CD4-positive, alpha-beta memory T cell (primary cell): ENCODE measurements around the gene STK24. TPM values are rescaled to one million over a fixed set of nuclear protein-coding genes. Genes with fewer than 3 reads are reported as not detected.

ENCODE experiments used
- CTCF ChIA-PET: fragments of 350-600 bp; sonication (Branson Sonifier 250); formaldehyde crosslinking; loops from one replicate; lab custom pipeline; 2021; ENCODE audit warnings: inconsistent platforms; ENCODE audit not compliant: partially characterized antibody; lab: Charles Lee
- POLR2A ChIA-PET: fragments of 350-600 bp; sonication (Branson Sonifier 250); formaldehyde crosslinking; loops from one replicate; lab custom pipeline; 2021; ENCODE audit not compliant: partially characterized antibody; lab: Charles Lee
- DNase-seq, 5 donors: peaks; one replicate each; pipeline versions ENCODE4 v3.0.0 to v3.0.0-alpha.2; 2020 to 2022; ENCODE audit warnings: mixed read lengths in 1 of 5
- H3K27ac ChIP-seq: one replicate; pipeline ENCODE4 v1.7.0; 2013; ENCODE audit warnings: low read depth, low read length
- H3K27me3 ChIP-seq: 2 replicates; pipeline ENCODE4 v1.7.0; 2013; ENCODE audit warnings: mild to moderate bottlenecking, low read length, moderate library complexity; ENCODE audit not compliant: insufficient read depth
- H3K36me3 ChIP-seq: 2 replicates; pipeline ENCODE4 v1.7.0; 2013; ENCODE audit warnings: mild to moderate bottlenecking, low read length, moderate library complexity; ENCODE audit not compliant: insufficient read depth
- H3K4me1 ChIP-seq: 2 replicates; pipeline ENCODE4 v1.7.0; 2013; ENCODE audit warnings: mild to moderate bottlenecking, low read length, moderate library complexity; ENCODE audit not compliant: insufficient read depth
- H3K4me3 ChIP-seq, 2 donors: one replicate each; pipeline ENCODE4 v1.7.0; 2013; ENCODE audit warnings: low read length in 2 of 2, mild to moderate bottlenecking in 1 of 2
- H3K9me3 ChIP-seq, 2 donors: one replicate each; pipeline ENCODE4 v1.7.0; 2013; ENCODE audit warnings: low read length in 2 of 2, control low read depth in 1 of 2; ENCODE audit not compliant: control insufficient read depth in 1 of 2
- H3K27ac Mint-ChIP-seq, 7 donors: one replicate each; pipeline ENCODE4 v1.8.0; 2020 to 2021; ENCODE audit warnings: mixed read lengths in 7 of 7, mild to moderate bottlenecking in 6 of 7, inconsistent platforms in 3 of 7, moderate library complexity in 3 of 7
- H3K27me3 Mint-ChIP-seq, 2 donors: one replicate each; pipeline ENCODE4 v1.8.0; 2020 to 2021; ENCODE audit warnings: mixed read lengths in 2 of 2
- H3K36me3 Mint-ChIP-seq, 2 donors: one replicate each; pipeline ENCODE4 v1.8.0; 2020 to 2021; ENCODE audit warnings: mixed read lengths in 2 of 2, inconsistent platforms in 1 of 2, mild to moderate bottlenecking in 1 of 2
- H3K4me1 Mint-ChIP-seq, 4 donors: one replicate each; pipeline ENCODE4 v1.8.0; 2020 to 2021; ENCODE audit warnings: mixed read lengths in 4 of 4, mild to moderate bottlenecking in 1 of 4
- H3K4me3 Mint-ChIP-seq, 8 donors: one replicate each; pipeline ENCODE4 v1.8.0; 2020 to 2021; ENCODE audit warnings: mixed read lengths in 8 of 8, mild to moderate bottlenecking in 7 of 8, moderate library complexity in 6 of 8, inconsistent platforms in 3 of 8
- H3K9me3 Mint-ChIP-seq, 8 donors: one replicate each; pipeline ENCODE4 v1.8.0; 2020 to 2021; ENCODE audit warnings: mixed read lengths in 8 of 8, mild to moderate bottlenecking in 5 of 8, inconsistent platforms in 3 of 8, moderate library complexity in 1 of 8
- intact Hi-C: fragments of 100-400 bp; cut with micrococcal nuclease; formaldehyde crosslinking; loops from one replicate; pipeline ENCODE4 v1.15.1; 2023
- polyA plus RNA-seq, 2 donors: library from polyadenylated mRNA; unstranded; fragments of 300-500 nt; fragmentation: Illumina TruSeq; gene quantifications; one replicate each; pipeline ENCODE4 v1.2.3, GENCODE V29; 2021
- total RNA-seq, 2 experiments: library from RNA; stranded (reverse); gene quantifications; one replicate each; pipeline ENCODE4 v1.2.3, GENCODE V29; 2021

STK24 gene
- total and polyA plus RNA-seq, 4 experiments from 2014 or later = 24.2 to 147 (median 118) TPM

- Histone ChIP-seq H3K4me1 (peaks cover 88% of the 10 kb centered on the region), H3K9me3 (no peaks in the 10 kb centered on the region), H3K27me3 (no peaks in the 10 kb centered on the region), H3K27ac (no peak overlapping the region), H3K4me3 (no peak overlapping the region), H3K36me3 (peaks cover 19% of the 10 kb centered on the region)
- Mint-ChIP-seq H3K27me3 (no peaks in the 10 kb centered on the region), H3K9me3 (no peaks in the 10 kb centered on the region), H3K27ac (peak overlapping the region in 6 of 7 donors; percentile 3 to 64 (median 44)), H3K36me3 (peaks cover 26 to 41% of the 10 kb centered on the region in 2 donors), H3K4me3 (peak overlapping the region in 2 of 8 donors; percentile 17 to 32), H3K4me1 (peaks cover 70 to 98% (median 87%) of the 10 kb centered on the region in 4 donors)
- intact Hi-C loops = no loop called here
- POLR2A ChIA-PET = interaction anchor here (1.5 kb wide), 1 partner anchor 27 kb away, joined by 3 read pairs; no protein-coding TSS in a partner anchor
- CTCF ChIA-PET = interaction anchor here (1.1 to 2.2 kb wide), 3 partner anchors 10 to 101 kb away, joined by 3 to 6 read pairs (median 5); no protein-coding TSS in a partner anchor
- no peak for DNase-seq
Measured at GRCh38 chr13:98546402-98546801, 30.5 kb downstream of the STK24 start.

DNA sequence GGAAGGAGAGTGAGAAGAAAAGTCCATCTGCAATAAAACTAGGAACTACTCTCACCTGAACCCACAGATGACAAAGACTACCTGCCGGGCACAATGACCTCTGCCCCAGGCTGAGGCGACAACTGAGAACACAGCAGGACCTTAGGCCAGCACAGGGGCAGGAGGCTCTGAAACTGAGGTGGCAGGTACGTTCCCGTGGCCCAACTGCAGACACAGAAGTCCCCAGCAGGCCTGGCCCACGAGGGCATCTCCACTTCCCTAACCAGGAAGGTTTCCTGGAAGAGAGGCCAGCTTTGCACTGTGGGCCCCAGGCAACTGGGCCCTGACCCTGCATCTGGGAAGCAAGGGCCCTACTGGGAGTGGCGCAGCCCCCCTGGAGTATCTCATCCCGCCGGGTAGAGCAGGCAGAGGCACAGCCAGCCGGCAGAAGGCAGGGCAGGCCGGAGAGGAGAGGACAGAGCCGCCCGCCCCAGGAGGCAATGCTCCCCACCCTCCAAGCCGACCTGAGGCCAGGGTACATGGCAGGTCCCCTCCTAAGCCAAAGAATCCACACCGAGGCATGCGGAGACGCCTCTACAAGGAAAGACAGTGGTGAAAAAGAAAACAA is 32.7 kb downstream of the STK24 start:
- CTCF ChIA-PET = interaction anchor here (0.9 to 2.1 kb wide), 3 partner anchors 22 to 99 kb away, joined by 3 to 5 read pairs (median 4); no protein-coding TSS in a partner anchor
- Mint-ChIP-seq H3K9me3 (no peaks in the 10 kb centered on the region), H3K27me3 (no peaks in the 10 kb centered on the region), H3K4me3 (peak overlapping the region; percentile 68 to 86 (median 81)), H3K36me3 (peaks cover 13 to 29% of the 10 kb centered on the region in 2 donors), H3K4me1 (peaks cover 74 to 98% (median 89%) of the 10 kb centered on the region in 4 donors), H3K27ac (peak overlapping the region; percentile 75 to 93 (median 84))
- Histone ChIP-seq H3K4me3 (no peak overlapping the region), H3K9me3 (no peaks in the 10 kb centered on the region), H3K36me3 (peaks cover 4% of the 10 kb centered on the region), H3K27me3 (no peaks in the 10 kb centered on the region), H3K27ac (no peak overlapping the region), H3K4me1 (peaks cover 93% of the 10 kb centered on the region)
- no peak for DNase-seq
- intact Hi-C loops = no loop called here
- POLR2A ChIA-PET = interaction anchor here (0.8 to 3.0 kb wide), 5 partner anchors 13 to 59 kb away, joined by 3 to 13 read pairs (median 6); no protein-coding TSS in a partner anchor

- Mint-ChIP-seq H3K36me3 (peaks cover 13 to 30% of the 10 kb centered on the region in 2 donors), H3K9me3 (no peaks in the 10 kb centered on the region), H3K27ac (peak overlapping the region; percentile 59 to 93 (median 84)), H3K27me3 (no peaks in the 10 kb centered on the region), H3K4me1 (peaks cover 75 to 98% (median 88%) of the 10 kb centered on the region in 4 donors), H3K4me3 (peak overlapping the region; percentile 68 to 86 (median 81))
- ChIA-PET CTCF (interaction anchor here (0.9 to 1.1 kb wide), 2 partner anchors 22 to 97 kb away, joined by 3 to 4 read pairs; no protein-coding TSS in a partner anchor), POLR2A (interaction anchor here (0.8 to 3.0 kb wide), 8 partner anchors 14 to 59 kb away, joined by 3 to 13 read pairs (median 4); no protein-coding TSS in a partner anchor)
- H3K27ac ChIP-seq = peak overlapping the region; percentile 36
- no peaks in the 10 kb centered on the region for H3K27me3 ChIP-seq
- intact Hi-C loops = no loop called here
- no peaks in the 10 kb centered on the region for H3K36me3 ChIP-seq
- DNase-seq = peak in 1 of 5 donors; percentile 58
- H3K4me1 ChIP-seq = peaks cover 94% of the 10 kb centered on the region
- H3K9me3 ChIP-seq = no peaks in the 10 kb centered on the region
- H3K4me3 ChIP-seq = peak overlapping the region in 1 of 2 donors; percentile 17
Measured at GRCh38 chr13:98543378-98544103, 33.4 kb downstream of the STK24 start.

- Histone ChIP-seq H3K4me3 (peak overlapping the region in 1 of 2 donors; percentile 17), H3K4me1 (peaks cover 95% of the 10 kb centered on the region), H3K27me3 (no peaks in the 10 kb centered on the region), H3K27ac (peak overlapping the region; percentile 36), H3K9me3 (no peaks in the 10 kb centered on the region), H3K36me3 (no peaks in the 10 kb centered on the region)
- H3K4me1 Mint-ChIP-seq = peaks cover 76 to 98% (median 88%) of the 10 kb centered on the region in 4 donors
- peak overlapping the region; percentile 59 to 93 (median 87) for H3K27ac Mint-ChIP-seq
- CTCF ChIA-PET = interaction anchor here (1.1 kb wide), 1 partner anchor 96 kb away, joined by 3 read pairs; no protein-coding TSS in a partner anchor
- H3K27me3 Mint-ChIP-seq = no peaks in the 10 kb centered on the region
- intact Hi-C loops = no loop called here
- H3K36me3 Mint-ChIP-seq = peaks cover 13 to 29% of the 10 kb centered on the region in 2 donors
- POLR2A ChIA-PET = interaction anchor here (1.1 to 3.0 kb wide), 7 partner anchors 15 to 58 kb away, joined by 3 to 13 read pairs (median 4); no protein-coding TSS in a partner anchor
- peak overlapping the region; percentile 68 to 86 (median 81) for H3K4me3 Mint-ChIP-seq
- no peaks in the 10 kb centered on the region for H3K9me3 Mint-ChIP-seq
- DNase-seq = peak in 2 of 5 donors; percentile 26 to 30
Measured at GRCh38 chr13:98542568-98543377, 34.1 kb downstream of the STK24 start.

DNA sequence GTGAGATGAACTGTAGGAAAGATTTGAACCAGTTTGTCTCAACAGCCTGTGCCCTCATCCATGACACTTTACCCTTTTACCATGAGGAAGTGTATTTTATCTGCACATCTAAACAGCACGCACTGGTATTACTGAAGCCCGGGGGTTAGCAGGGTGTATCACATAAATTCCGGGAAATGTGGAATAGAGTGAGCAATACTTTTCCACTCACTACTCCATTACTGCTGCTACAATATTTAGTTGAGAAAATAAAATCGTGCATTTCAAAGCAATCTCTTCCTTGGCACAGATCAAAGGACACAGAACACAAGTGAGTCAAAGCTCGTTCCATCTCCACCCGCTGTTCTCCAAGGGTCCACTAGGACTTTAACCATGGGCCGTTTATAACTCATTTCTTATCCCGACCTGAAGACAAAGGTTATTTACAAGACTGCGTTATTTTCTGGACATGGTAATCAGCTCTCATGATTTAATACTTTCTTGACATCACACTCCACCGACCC is 35.2 kb downstream of the STK24 start:
- H3K9me3 Mint-ChIP-seq = no peaks in the 10 kb centered on the region
- H3K4me1 Mint-ChIP-seq = peaks cover 77 to 100% (median 93%) of the 10 kb centered on the region in 4 donors
- H3K36me3 Mint-ChIP-seq = peaks cover 11 to 30% of the 10 kb centered on the region in 2 donors
- Histone ChIP-seq H3K4me3 (no peak overlapping the region), H3K9me3 (no peaks in the 10 kb centered on the region), H3K36me3 (no peaks in the 10 kb centered on the region), H3K4me1 (peaks cover 100% of the 10 kb centered on the region), H3K27me3 (no peaks in the 10 kb centered on the region), H3K27ac (no peak overlapping the region)
- no peaks in the 10 kb centered on the region for H3K27me3 Mint-ChIP-seq
- ChIA-PET POLR2A (interaction anchor here (1.4 to 3.0 kb wide), 3 partner anchors 16 to 38 kb away, joined by 3 to 13 read pairs (median 4); no protein-coding TSS in a partner anchor), CTCF (interaction anchor here (1.2 to 1.4 kb wide), 3 partner anchors 9 to 56 kb away, joined by 3 read pairs; no protein-coding TSS in a partner anchor)
- intact Hi-C loops = loop anchor here (2.0 kb wide), 1 partner anchor 23 kb away; no protein-coding TSS in a partner anchor
- no peak for DNase-seq
- peak overlapping the region in 5 of 7 donors; percentile 63 to 87 (median 78) for H3K27ac Mint-ChIP-seq
- H3K4me3 Mint-ChIP-seq = peak overlapping the region in 6 of 8 donors; percentile 68 to 86 (median 82)

DNA sequence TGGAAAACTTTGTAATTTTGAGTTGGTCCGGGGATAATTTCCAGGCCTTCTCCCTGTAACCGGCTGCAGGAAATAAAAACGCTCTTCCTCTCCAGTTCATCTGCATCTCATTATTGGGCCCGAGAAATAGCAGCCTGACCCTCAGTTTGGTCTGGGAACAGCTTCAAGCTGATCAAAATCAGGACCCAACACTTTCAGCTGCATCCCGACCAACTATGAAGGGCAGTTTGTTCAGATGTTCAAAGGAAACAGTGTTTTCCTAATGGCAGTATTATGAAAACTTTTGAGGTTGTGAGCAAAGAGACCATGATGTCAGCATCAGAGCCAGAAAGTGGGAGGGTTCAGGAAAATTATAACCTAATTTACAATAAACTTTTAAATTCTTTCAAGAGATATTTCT is 35.7 kb downstream of the STK24 start:
- Mint-ChIP-seq H3K4me1 (peaks cover 76 to 100% (median 93%) of the 10 kb centered on the region in 4 donors), H3K27me3 (no peaks in the 10 kb centered on the region), H3K27ac (peak overlapping the region; percentile 8 to 82 (median 71)), H3K36me3 (peaks cover 11 to 27% of the 10 kb centered on the region in 2 donors), H3K4me3 (peak overlapping the region in 4 of 8 donors; percentile 12 to 86 (median 67)), H3K9me3 (no peaks in the 10 kb centered on the region)
- no peaks in the 10 kb centered on the region for H3K9me3 ChIP-seq
- no peaks in the 10 kb centered on the region for H3K36me3 ChIP-seq
- POLR2A ChIA-PET = interaction anchor here (1.4 to 3.0 kb wide), 3 partner anchors 12 to 34 kb away, joined by 4 to 13 read pairs (median 4); no protein-coding TSS in a partner anchor
- no peaks in the 10 kb centered on the region for H3K27me3 ChIP-seq
- peaks cover 100% of the 10 kb centered on the region for H3K4me1 ChIP-seq
- DNase-seq = no peak
- CTCF ChIA-PET = interaction anchor here (1.0 to 1.4 kb wide), 6 partner anchors 9 to 112 kb away, joined by 3 to 9 read pairs (median 3); no protein-coding TSS in a partner anchor
- no peak overlapping the region for H3K27ac ChIP-seq
- intact Hi-C loops = loop anchor here (2.0 kb wide), 1 partner anchor 22 kb away; no protein-coding TSS in a partner anchor
- no peak overlapping the region for H3K4me3 ChIP-seq
